ENCODE results near the gene PTAR1.

Gene PTAR1

DNA sequence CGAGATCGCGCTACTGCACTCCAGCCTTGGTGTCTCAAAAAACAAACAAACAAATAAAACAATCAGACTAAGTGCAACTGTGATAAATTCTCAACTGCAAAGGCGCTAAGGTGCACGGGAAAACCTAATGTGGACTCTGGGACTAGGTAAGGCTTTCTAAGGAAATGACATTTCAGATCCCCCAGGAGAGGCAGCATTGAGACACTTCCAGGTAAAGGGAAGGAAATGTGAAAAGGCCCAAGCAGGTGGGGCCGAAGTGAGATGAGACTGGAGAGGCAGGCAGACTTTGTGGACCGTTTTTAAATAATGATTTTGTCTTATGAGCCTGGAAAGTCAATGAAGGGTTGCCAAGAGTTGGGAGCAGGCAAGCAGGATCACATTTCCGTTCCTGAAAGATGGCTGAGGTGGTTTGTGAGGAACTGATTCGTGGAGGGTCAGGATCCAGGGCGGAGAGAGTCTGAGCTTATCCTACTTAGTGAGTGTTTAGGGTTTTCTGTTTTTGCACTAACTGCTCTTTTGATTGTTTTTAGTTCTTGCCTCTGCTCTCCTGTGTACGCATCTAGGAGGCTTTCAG, 85.6 kb downstream of the PTAR1 start:
- no peak for DNase-seq (ENCODE audit: low read depth in 2 of 2)

DNA sequence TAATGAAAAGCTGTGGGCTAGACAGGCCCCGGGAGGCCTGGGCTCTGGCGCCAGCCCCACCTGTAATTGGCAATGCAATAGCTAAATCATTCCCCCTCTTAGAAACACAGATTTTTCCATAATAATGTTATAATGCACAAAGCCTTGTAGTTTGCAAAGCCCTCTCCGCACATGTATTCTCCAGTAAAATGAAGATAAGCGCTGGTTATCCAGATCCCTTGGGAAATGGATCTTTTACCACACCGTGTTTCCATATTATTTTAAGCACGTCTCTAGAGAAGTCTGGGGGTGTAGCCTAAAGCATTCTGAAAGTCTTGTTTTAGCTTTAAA, 86.5 kb downstream of the PTAR1 start:
- no peak for DNase-seq (ENCODE audit: low read depth in 2 of 2)

DNA sequence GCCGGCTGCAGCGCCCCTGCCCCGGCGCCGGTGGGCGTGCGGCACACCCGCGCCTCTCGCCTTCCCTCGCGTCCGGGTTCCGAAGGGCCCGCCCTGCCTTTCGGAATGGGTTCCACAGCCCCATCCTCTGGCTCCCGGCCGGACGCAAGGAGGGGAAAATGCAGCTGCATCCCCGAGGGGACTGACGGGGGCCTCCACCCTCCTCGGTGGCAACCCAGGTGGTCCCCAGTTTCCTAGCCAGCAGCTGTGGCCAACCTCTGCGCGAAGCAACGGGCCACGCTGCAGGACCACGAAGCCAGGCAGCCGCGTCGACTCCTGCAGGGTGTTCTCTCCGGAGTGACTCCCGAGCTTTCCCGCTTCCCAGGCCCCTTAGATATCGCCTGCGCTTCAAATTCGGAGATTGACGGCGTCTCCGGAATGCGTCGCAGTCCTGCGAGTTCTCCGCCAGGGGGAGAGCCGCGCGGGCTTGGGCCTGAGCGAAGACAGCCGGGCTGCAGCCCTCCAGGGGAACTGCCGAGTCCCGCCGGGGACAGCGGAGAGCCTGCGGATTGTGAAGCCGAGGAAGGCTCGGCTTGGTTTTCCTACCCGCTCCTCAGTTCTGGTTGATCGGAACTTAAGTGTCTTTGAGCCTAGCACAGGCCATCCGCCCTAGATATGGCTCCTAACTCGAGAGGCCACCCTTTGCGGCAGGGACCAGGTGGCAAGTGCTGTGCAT, 87.1 kb downstream of the PTAR1 start:
- DNase-seq (ENCODE audit: low read depth in 2 of 2), result peak; percentile 68

DNA sequence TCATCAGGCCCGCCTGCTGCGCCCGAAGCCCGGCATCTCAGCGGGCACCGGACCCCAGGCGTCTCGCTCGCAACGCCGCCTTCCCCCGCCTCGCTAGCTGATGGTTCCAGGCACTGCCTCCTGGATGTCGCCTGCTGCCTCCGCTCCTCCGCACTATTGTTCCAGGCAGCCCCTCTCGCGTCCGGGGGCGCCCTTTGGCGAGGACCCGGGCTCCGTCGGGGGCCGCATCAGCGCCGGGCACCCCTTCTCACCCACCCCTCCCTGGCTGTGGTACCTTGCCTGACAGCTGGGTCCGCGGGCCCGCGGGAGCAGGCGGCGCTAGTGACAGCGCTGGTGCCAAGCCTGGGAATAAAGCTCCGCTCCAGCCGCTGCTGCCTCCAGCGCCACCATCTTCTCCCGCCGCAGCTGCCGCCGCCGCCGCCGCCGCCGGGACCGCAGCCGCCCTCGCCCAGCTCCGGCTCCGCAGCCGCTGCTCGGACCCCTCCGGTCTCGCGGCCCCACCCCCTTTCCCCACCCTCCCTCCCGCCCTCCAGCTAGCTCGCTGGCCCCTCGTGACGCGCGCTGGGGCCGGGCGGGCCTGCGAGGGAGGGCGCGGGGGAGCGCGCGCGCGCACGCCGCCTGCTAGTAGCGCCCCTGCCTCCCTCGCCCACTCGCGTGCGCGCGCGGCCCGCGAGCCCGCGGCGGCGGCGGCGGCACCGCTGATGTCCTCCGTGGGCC, 87.8 kb downstream of the PTAR1 start, which contains the start of gene APBA1:
Gene APBA1 (minus strand): TSS at position 493 of the 717 bp plus-strand sequence.
- DNase-seq (ENCODE audit: low read depth in 2 of 2), result peak; percentile 2 to 21

DNA sequence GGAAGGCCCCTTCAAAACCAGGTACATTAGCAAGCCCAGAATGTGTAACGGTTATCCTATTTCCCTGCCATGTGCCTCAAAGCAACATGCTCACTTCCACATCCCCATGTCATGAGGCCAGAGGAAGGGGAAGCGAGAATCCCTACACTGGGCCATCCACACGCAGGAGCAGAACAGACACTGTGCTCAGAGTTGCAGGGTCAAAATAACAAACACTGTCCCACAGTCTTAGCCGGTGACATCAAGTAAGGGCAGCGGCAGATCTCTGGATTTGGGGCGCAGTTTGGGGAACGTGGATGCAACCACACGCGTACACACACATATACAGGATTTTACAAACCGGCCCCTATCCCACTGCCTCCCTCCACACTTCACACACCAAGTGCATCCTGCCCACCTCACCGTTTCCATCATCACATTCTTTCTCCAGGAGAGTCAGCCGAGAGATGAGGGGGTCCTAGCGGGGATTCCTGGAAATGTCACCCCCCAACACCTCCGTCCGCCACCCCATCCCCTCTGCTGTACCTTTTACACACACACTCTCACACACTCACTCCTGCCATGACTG, 88.4 kb downstream of the PTAR1 start:
- DNase-seq (ENCODE audit: low read depth in 2 of 2), result no peak

DNA sequence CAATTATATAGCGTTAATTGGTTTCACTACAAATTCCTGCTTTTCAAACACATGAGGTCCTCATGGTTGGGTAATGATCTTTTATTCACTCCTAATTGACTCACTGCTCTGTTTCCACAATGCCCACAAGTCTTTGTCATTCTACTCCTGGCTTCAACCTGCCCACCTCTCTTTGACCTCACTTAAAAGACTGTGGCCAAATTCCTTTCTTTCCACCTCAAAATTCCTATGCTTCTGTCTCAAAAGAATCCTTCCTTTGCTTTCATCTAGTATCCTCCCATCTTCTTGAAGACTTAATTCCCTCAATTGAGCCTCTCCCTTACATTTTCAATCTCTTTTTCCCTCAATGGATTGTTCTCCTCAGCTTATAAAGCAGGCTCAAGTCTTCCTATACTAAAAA, 92.5 kb downstream of the PTAR1 start:
- DNase-seq (ENCODE audit: low read depth in 2 of 2), result no peak

DNA sequence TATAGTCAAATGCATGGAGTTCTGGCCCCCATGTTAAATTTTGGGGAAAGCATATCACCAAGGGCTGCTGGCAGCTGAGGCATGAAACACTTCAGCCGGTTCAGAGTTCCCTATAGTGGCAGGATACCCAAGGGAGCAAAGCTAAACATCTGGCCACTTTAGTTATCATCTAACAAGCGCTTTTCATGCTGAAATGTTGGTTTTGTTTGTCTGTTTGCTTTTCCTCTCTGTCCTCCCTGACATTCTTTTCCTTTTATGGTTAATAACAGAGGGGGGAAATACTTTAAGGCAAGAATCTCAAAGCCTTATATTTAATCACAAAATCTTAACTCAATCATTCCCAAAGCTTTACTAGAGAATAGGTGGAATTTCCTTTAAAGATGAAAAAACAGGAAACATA, 99.5 kb downstream of the PTAR1 start:
- no peak for DNase-seq (ENCODE audit: low read depth in 2 of 2)

Measured in stimulated activated CD4-positive, alpha-beta T cell treated with anti-CD3 and anti-CD28 coated beads, Interleukin-4, amount 100 ng/mL, for 48 hours (primary cell).